OCI-LY7 (cell line): ENCODE measurements around the gene ATP5F1D. TPM values are rescaled to one million over a fixed set of nuclear protein-coding genes. Genes with fewer than 3 reads are reported as not detected.

ENCODE experiments used
- BruUV-seq: library from RNA; stranded (reverse); fragments of 400-500 nt; replicated peaks from 2 replicates; lab custom pipeline; 2021; lab: Mats Ljungman, UMichigan
- CTCF ChIA-PET: fragments of 300-600 bp; sonication (Branson Sonifier 250); formaldehyde crosslinking; loops from one replicate; lab custom pipeline; 2022; ENCODE audit warnings: antibody characterized with exemption; ENCODE audit not compliant: unreplicated experiment; lab: Charles Lee
- POLR2A ChIA-PET: fragments of 300-600 bp; sonication (Branson Sonifier 250); formaldehyde crosslinking; loops from one replicate; lab custom pipeline; 2022; ENCODE audit warnings: antibody characterized with exemption; lab: Charles Lee
- DNase-seq: peaks from one replicate; pipeline ENCODE4 v3.0.0-alpha.2; 2015; ENCODE audit warnings: low spot score
- H2AFZ ChIP-seq: fragments of 200-600 bp; sonication (generic), shearing (Covaris generic); 2 replicates; pipeline ENCODE4 v1.6.1; 2014; ENCODE audit warnings: mild to moderate bottlenecking, antibody characterized with exemption, low read length, moderate library complexity
- H3K27ac ChIP-seq: fragments of 200-600 bp; sonication (generic); 2 replicates; pipeline ENCODE4 v1.5.1; 2014; ENCODE audit warnings: mixed run types, low read depth, mild to moderate bottlenecking, moderate library complexity, low read length, inconsistent platforms; ENCODE audit not compliant: poor library complexity, severe bottlenecking
- H3K36me3 ChIP-seq: fragments of 200-600 bp; sonication (generic); 2 replicates; pipeline ENCODE4 v1.6.1; 2014; ENCODE audit warnings: mild to moderate bottlenecking, antibody characterized with exemption, low read length, moderate library complexity, mixed read lengths; ENCODE audit not compliant: insufficient read depth
- H3K4me1 ChIP-seq: fragments of 200-600 bp; sonication (generic); 2 replicates; pipeline ENCODE4 v1.5.1; 2014; ENCODE audit warnings: mild to moderate bottlenecking, low read length; ENCODE audit not compliant: insufficient read depth, poor library complexity, severe bottlenecking
- H3K4me2 ChIP-seq: fragments of 200-600 bp; sonication (generic); 2 replicates; pipeline ENCODE4 v1.6.1; 2014; ENCODE audit warnings: mild to moderate bottlenecking, low read length
- H3K4me3 ChIP-seq: fragments of 200-600 bp; sonication (generic); 2 replicates; pipeline ENCODE4 v1.5.1; 2014; ENCODE audit warnings: mild to moderate bottlenecking, low read depth, low read length; ENCODE audit not compliant: poor library complexity, severe bottlenecking
- H3K79me2 ChIP-seq: fragments of 200-600 bp; sonication (generic); 2 replicates; pipeline ENCODE4 v1.6.1; 2016; ENCODE audit warnings: low read depth, mild to moderate bottlenecking, low read length, moderate library complexity, mixed read lengths; ENCODE audit not compliant: insufficient read depth
- H3K9me2 ChIP-seq: fragments of 200-600 bp; sonication (generic); 2 replicates; pipeline ENCODE4 v1.6.1; 2016; ENCODE audit warnings: mild to moderate bottlenecking, low read length, mixed read lengths; ENCODE audit not compliant: insufficient read depth
- H3K9me3 ChIP-seq: fragments of 200-600 bp; sonication (generic); 2 replicates; pipeline ENCODE4 v1.6.1; 2014; ENCODE audit warnings: mild to moderate bottlenecking, mixed run types, low read length, mixed read lengths
- H4K20me1 ChIP-seq: fragments of 200-600 bp; sonication (generic); 2 replicates; pipeline ENCODE4 v1.6.1; 2014; ENCODE audit warnings: mild to moderate bottlenecking, antibody characterized with exemption, low read length, moderate library complexity, mixed read lengths; ENCODE audit not compliant: insufficient read depth
- EZH2phosphoT487 ChIP-seq: fragments of 200-600 bp; sonication (generic); IDR thresholded peaks from 2 replicates; pipeline ENCODE4 v1.6.1; 2018; ENCODE audit warnings: low read depth, borderline replicate concordance, mild to moderate bottlenecking, mixed run types, antibody characterized with exemption, low read length, moderate library complexity, mixed read lengths
- intact Hi-C: fragments of 100-400 bp; cut with micrococcal nuclease; formaldehyde crosslinking; loops from one replicate; pipeline ENCODE4 v1.10.0; 2022; ENCODE audit not compliant: unreplicated experiment
- total RNA-seq, 2 experiments: library from RNA; depleted of rRNA in 1 of 2; stranded (reverse); fragments of >200 nt in 1 of 2; shearing (Covaris generic) in 1 of 2; gene quantifications; 2 replicates each; pipeline ENCODE4 v1.2.3, GENCODE V29; 2014 to 2022
- TF ChIP-seq, protein P1 (sequence below): fragments of 200-600 bp; sonication (generic); conservative IDR thresholded peaks from 2 replicates; pipeline ENCODE4 v1.5.1; 2014; ENCODE audit warnings: mild to moderate bottlenecking, antibody characterized with exemption, low read length, moderate library complexity, mixed read lengths

Gene ATP5F1D
- total RNA-seq, 2 experiments from 2014 or later, result 51.8 to 266 TPM

DNA sequence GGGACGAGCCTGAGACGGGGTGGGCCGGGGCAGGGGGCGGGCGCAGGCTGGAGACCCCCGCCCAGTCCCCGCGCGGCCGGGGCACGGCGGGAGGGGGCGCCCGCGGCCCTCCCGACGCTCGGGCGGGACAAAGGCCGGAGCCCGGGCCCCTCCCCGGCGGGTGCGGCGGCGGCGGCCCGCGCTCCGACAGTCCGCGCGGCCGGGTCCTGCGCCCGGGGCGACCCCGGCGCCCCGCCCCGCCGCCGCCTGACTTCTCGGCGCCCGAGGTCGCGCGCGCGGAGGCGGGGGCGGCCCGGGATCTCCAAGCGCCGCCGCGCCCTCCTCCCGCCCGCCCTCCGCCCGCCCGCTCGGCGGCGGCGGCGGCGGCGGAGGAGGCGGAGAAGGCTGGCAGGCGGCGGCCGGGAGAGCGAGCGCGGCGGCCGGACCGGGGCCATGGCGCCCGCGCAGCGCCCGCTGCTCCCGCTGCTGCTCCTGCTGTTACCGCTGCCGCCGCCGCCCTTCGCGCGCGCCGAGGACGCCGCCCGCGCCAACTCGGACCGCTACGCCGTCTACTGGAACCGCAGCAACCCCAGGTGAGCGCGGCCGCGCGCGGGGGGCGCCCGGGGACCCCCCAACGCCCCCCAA lies 44.3 kb downstream of the ATP5F1D start, which contains the start of gene EFNA2:
EFNA2 (plus strand) TSS at position 137 of the 624 bp plus-strand sequence; CDS start at position 433, 296 bp downstream.
- intact Hi-C loops, result no loop called here
- peaks cover 2% of the 10 kb centered on the region; the same call in 1 of the 2 replicates for H3K36me3 ChIP-seq
- ChIA-PET POLR2A (no interaction called here), CTCF (no interaction called here)
- no peak within 1 kb of the TSS for H3K27ac ChIP-seq
- no TSS peak for BruUV-seq
- H3K79me2 ChIP-seq, result no peaks in the 10 kb centered on the region
- TF ChIP-seq, protein P1, sequence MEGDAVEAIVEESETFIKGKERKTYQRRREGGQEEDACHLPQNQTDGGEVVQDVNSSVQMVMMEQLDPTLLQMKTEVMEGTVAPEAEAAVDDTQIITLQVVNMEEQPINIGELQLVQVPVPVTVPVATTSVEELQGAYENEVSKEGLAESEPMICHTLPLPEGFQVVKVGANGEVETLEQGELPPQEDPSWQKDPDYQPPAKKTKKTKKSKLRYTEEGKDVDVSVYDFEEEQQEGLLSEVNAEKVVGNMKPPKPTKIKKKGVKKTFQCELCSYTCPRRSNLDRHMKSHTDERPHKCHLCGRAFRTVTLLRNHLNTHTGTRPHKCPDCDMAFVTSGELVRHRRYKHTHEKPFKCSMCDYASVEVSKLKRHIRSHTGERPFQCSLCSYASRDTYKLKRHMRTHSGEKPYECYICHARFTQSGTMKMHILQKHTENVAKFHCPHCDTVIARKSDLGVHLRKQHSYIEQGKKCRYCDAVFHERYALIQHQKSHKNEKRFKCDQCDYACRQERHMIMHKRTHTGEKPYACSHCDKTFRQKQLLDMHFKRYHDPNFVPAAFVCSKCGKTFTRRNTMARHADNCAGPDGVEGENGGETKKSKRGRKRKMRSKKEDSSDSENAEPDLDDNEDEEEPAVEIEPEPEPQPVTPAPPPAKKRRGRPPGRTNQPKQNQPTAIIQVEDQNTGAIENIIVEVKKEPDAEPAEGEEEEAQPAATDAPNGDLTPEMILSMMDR, result no peak
- TF ChIP-seq EZH2phosphoT487, result no peak
- no peak within 1 kb of the TSS for H3K4me2 ChIP-seq
- no peaks in the 10 kb centered on the region for H3K4me1 ChIP-seq
- no peaks in the 10 kb centered on the region for H4K20me1 ChIP-seq
- no peak for DNase-seq
- no peak within 1 kb of the TSS for H2AFZ ChIP-seq
- no peak within 1 kb of the TSS for H3K4me3 ChIP-seq
- H3K9me3 ChIP-seq, result no peaks in the 10 kb centered on the region
- H3K9me2 ChIP-seq, result no peaks in the 10 kb centered on the region

DNA sequence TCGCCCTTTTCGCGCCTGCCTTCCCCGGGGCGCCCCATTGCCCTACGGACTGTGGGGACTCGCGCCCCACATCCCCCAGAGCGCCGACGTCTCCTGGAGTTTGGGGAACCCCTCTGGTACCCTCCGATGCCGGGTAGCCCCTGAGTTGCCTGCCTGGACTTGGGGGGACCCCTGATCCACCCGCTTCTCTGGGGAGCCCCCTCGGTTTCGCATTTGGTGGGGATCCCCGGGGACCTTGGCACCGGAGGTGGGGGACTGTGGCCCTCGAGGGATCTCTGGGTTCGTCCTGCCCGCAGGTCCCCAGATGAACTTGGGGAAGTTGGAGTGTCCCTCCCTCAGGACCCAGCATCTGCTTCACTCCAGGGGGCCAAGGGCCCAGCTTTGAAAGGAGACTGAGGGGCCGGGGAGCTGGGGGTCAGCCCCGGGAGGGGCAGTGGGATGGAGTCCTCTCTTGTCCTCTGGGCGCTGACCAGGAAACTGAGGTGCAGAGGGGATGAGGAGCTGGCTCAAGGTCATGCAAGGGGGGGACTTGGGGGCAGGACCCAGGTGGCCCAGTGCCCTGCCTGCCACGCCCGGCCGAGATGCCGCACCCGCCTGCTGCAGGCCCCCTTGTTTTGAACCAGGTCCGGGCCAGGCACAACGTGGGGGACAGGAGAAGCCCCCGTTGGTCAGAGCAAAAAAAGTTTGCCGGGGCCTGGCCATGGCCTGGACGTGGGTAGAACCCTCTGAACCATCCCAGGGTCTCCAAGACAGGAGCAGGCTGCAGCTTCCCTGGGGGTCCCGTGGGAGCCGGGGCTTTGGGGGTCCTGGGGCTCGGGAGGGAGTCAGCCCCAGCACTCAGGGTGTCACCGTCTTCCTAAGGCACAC lies 45.2 kb downstream of the ATP5F1D start:
- Histone ChIP-seq H3K36me3 (no peaks in the 10 kb centered on the region), H3K4me2 (no peak overlapping the region), H3K27ac (no peak overlapping the region), H3K9me3 (no peaks in the 10 kb centered on the region), H3K4me3 (no peak overlapping the region), H4K20me1 (no peaks in the 10 kb centered on the region), H3K4me1 (peaks cover 4% of the 10 kb centered on the region), H2AFZ (no peak overlapping the region), H3K79me2 (no peaks in the 10 kb centered on the region), H3K9me2 (no peaks in the 10 kb centered on the region)
- ChIA-PET CTCF (no interaction called here), POLR2A (no interaction called here)
- TF ChIP-seq, protein P1, result no peak
- no peak for TF ChIP-seq EZH2phosphoT487
- no peak for DNase-seq
- no TSS peak for BruUV-seq
- intact Hi-C loops, result no loop called here
